Keratinocyte (primary cell): Measurements from ENCODE around the gene NRP2. TPM values are rescaled to one million over a fixed set of nuclear protein-coding genes. Genes with fewer than 3 reads are reported as not detected.
A peak's percentile ranks its signal among the peaks of the same experiment; 100 is the strongest.

ENCODE experiments used
- DNase-seq: peaks from one replicate; pipeline ENCODE4 v3.0.0-alpha.2; 2011; ENCODE audit warnings: low read depth, missing footprints, low spot score
- FAIRE-seq: peaks from 2 replicates; lab custom pipeline; 2011; peaks lifted over from hg19 to GRCh38; lab: Jason Lieb, UNC
- H2AFZ ChIP-seq: 2 replicates; pipeline ENCODE4 v1.6.0; 2012; ENCODE audit warnings: low read length, control low read depth, inconsistent platforms; ENCODE audit not compliant: control insufficient read depth
- H3K27ac ChIP-seq: 2 replicates; pipeline ENCODE4 v1.5.1; 2011; ENCODE audit warnings: low read length; ENCODE audit not compliant: control insufficient read depth, insufficient read depth
- H3K27me3 ChIP-seq: 3 replicates; pipeline ENCODE4 v1.6.0; 2011; ENCODE audit warnings: low read length; ENCODE audit not compliant: control insufficient read depth, insufficient read depth; ENCODE audit errors: extremely low read depth
- H3K36me3 ChIP-seq, 2 experiments: 2 replicates in 1 of 2; 3 replicates in 1 of 2; pipeline ENCODE4 v1.5.1; 2011; ENCODE audit warnings: low read length in 2 of 2, mild to moderate bottlenecking in 1 of 2; ENCODE audit not compliant: control insufficient read depth in 2 of 2, insufficient read depth in 2 of 2; ENCODE audit errors: extremely low read depth in 1 of 2
- H3K4me1 ChIP-seq: 3 replicates; pipeline ENCODE4 v1.5.1; 2011; ENCODE audit warnings: low read length; ENCODE audit not compliant: control insufficient read depth, insufficient read depth; ENCODE audit errors: extremely low read depth
- H3K4me2 ChIP-seq: 3 replicates; pipeline ENCODE4 v1.6.0; 2011; ENCODE audit warnings: low read depth, low read length; ENCODE audit not compliant: control insufficient read depth, insufficient read depth; ENCODE audit errors: extremely low read depth
- H3K4me3 ChIP-seq, 3 experiments: fragments of 200-600 bp in 1 of 3; sonication (generic) in 1 of 3; 2 replicates in 2 of 3; 3 replicates in 1 of 3; pipeline ENCODE4 v1.5.1; 2011 to 2016; ENCODE audit warnings: low read length in 3 of 3, mild to moderate bottlenecking in 3 of 3, control low read depth in 2 of 3, inconsistent platforms in 1 of 3, low read depth in 1 of 3, mixed read lengths in 1 of 3, mixed run types in 1 of 3, moderate library complexity in 1 of 3; ENCODE audit not compliant: control insufficient read depth in 2 of 3, insufficient read depth in 2 of 3; ENCODE audit errors: extremely low read depth in 1 of 3
- H3K79me2 ChIP-seq: 2 replicates; pipeline ENCODE4 v1.6.0; 2012; ENCODE audit warnings: low read length; ENCODE audit not compliant: control insufficient read depth, insufficient read depth
- H3K9ac ChIP-seq: 3 replicates; pipeline ENCODE4 v1.6.0; 2011; ENCODE audit warnings: low read length; ENCODE audit not compliant: control insufficient read depth, insufficient read depth; ENCODE audit errors: extremely low read depth
- H3K9me1 ChIP-seq: 3 replicates; pipeline ENCODE4 v1.6.0; 2011; ENCODE audit warnings: low read length; ENCODE audit not compliant: control insufficient read depth, insufficient read depth; ENCODE audit errors: extremely low read depth
- H3K9me3 ChIP-seq: 2 replicates; pipeline ENCODE4 v1.5.1; 2012; ENCODE audit warnings: low read depth, low read length; ENCODE audit not compliant: control insufficient read depth
- H4K20me1 ChIP-seq: 3 replicates; pipeline ENCODE4 v1.6.0; 2011; ENCODE audit warnings: low read length; ENCODE audit not compliant: control insufficient read depth, insufficient read depth; ENCODE audit errors: extremely low read depth
- EZH2 ChIP-seq: IDR thresholded peaks from one replicate; pipeline ENCODE4 v1.6.1; 2012; ENCODE audit warnings: inconsistent platforms, mild to moderate bottlenecking, low read length, moderate library complexity
- dilution Hi-C: fragments of 300-500 bp; cut with MboI; formaldehyde crosslinking; loops from one replicate; pipeline ENCODE4 v1.7.0; 2020; ENCODE audit warnings: low sequenced_read_pairs; ENCODE audit not compliant: extremely low pct_ligation_motif_present
- polyA plus RNA-seq, 5 experiments: library from polyadenylated mRNA; depleted of rRNA in 3 of 5; stranded (reverse) in 3 of 5; stranded (forward) in 1 of 5; unstranded in 1 of 5; fragments of >200 nt; gene quantifications; 1 replicate in 1 of 5; 2 replicates in 3 of 5; 3 replicates in 1 of 5; pipeline versions ENCODE4 v1.2.1 to v1.2.3, GENCODE V29; 2011 to 2012; ENCODE audit warnings: missing spikeins in 2 of 5, low read depth in 1 of 5, low replicate concordance in 1 of 5
- TF ChIP-seq, protein P1 (sequence below), 3 experiments: IDR thresholded peaks in 1 of 3; conservative IDR thresholded peaks in 1 of 3; optimal IDR thresholded peaks in 1 of 3; 2 replicates in 2 of 3; 3 replicates in 1 of 3; pipeline versions ENCODE3 to v1.5.1; 2011; ENCODE audit warnings: low read length in 3 of 3, mild to moderate bottlenecking in 3 of 3, moderate library complexity in 2 of 3, control low read depth in 1 of 3, inconsistent platforms in 1 of 3; ENCODE audit not compliant: insufficient read depth in 2 of 3; ENCODE audit errors: extremely low read depth in 1 of 3

The NRP2 gene
- polyA plus RNA-seq, 1 donor (not counting 4 experiments of a cell fraction or from before 2014, with no cell fraction given): 20.6 TPM

DNA sequence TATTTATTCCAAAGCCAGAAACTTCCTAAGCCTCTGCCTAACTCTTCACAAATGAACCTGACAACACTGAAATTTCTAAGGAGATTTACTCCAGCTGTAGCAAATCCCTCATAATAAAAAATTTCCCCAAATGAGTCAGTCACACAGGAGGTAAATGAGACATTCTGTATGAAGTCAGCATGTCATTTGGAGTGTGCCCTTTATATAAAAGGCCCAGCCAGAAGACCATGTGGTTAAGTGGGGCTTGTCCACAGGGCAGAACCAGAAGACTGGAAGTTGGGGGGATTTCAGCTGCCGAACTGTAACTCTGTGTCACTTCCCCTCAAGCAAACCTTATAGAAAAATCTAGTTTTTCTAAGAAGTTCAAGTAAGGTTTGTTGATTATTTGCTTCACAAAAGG is 30.2 kb downstream of the NRP2 start:
- no peak for TF ChIP-seq EZH2
- Histone ChIP-seq H3K36me3 (peaks cover 3 to 8% of the 10 kb centered on the region in 2 experiments), H3K9me3 (no peaks in the 10 kb centered on the region), H4K20me1 (no peaks in the 10 kb centered on the region), H2AFZ (no peak overlapping the region), H3K4me3 (no peak overlapping the region), H3K9ac (no peak overlapping the region), H3K27me3 (no peaks in the 10 kb centered on the region), H3K9me1 (no peaks in the 10 kb centered on the region), H3K79me2 (peaks cover 6% of the 10 kb centered on the region), H3K27ac (peak overlapping the region; percentile 23), H3K4me2 (no peak overlapping the region), H3K4me1 (peaks cover 5% of the 10 kb centered on the region)
- DNase-seq (no peak), FAIRE-seq (no peak)
- dilution Hi-C loops: no loop called here

DNA sequence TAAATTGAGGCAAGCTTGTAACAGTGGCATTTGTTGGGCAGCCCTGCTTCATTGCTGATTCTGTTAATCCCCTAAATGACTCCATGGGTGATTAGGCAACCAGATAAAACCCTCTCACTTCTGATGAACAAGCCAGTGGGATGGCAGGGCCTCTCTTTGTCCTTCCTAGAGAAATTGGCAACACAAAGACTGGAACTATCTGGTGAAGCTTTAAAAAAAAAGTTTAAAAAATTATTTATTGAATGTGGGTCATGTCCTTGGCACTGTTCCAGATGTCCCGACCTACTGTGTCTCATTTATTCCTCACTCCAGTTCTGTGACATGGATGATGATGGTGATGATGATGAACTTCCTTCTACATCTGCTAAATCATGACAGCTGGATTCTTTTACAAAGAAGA is 30.8 kb downstream of the NRP2 start:
- no peaks in the 10 kb centered on the region for H4K20me1 ChIP-seq
- H3K9ac ChIP-seq: no peak overlapping the region
- no peak overlapping the region for H3K4me2 ChIP-seq
- no peak for FAIRE-seq
- H3K9me3 ChIP-seq: no peaks in the 10 kb centered on the region
- peaks cover 5% of the 10 kb centered on the region for H3K4me1 ChIP-seq
- no peak for DNase-seq
- H2AFZ ChIP-seq: no peak overlapping the region
- peaks cover 2 to 14% of the 10 kb centered on the region in 2 experiments for H3K36me3 ChIP-seq
- H3K9me1 ChIP-seq: no peaks in the 10 kb centered on the region
- no peak for TF ChIP-seq EZH2
- TF ChIP-seq, protein P1, sequence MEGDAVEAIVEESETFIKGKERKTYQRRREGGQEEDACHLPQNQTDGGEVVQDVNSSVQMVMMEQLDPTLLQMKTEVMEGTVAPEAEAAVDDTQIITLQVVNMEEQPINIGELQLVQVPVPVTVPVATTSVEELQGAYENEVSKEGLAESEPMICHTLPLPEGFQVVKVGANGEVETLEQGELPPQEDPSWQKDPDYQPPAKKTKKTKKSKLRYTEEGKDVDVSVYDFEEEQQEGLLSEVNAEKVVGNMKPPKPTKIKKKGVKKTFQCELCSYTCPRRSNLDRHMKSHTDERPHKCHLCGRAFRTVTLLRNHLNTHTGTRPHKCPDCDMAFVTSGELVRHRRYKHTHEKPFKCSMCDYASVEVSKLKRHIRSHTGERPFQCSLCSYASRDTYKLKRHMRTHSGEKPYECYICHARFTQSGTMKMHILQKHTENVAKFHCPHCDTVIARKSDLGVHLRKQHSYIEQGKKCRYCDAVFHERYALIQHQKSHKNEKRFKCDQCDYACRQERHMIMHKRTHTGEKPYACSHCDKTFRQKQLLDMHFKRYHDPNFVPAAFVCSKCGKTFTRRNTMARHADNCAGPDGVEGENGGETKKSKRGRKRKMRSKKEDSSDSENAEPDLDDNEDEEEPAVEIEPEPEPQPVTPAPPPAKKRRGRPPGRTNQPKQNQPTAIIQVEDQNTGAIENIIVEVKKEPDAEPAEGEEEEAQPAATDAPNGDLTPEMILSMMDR (optimal IDR thresholded peaks at IDR 0.05 in 1 of 3, IDR thresholded peaks at IDR 0.05 in 1 of 3, conservative IDR thresholded peaks at IDR 0.05 in 1 of 3; ENCODE audit: extremely low read depth in 1 of 3, insufficient read depth in 2 of 3, low read length in 3 of 3): no peak
- dilution Hi-C loops: no loop called here
- H3K27me3 ChIP-seq: no peaks in the 10 kb centered on the region
- no peak overlapping the region for H3K4me3 ChIP-seq
- peaks cover 4% of the 10 kb centered on the region for H3K79me2 ChIP-seq
- H3K27ac ChIP-seq: peak overlapping the region; percentile 23
